Stimulated activated effector memory CD8-positive, alpha-beta T cell treated with anti-CD3 and anti-CD28 coated beads, Interleukin-12 subunit alpha, Interleukin-12 subunit beta, amount 100 ng/mL, for 72 hours (primary cell): ENCODE results near the gene VASH1.
A peak's percentile ranks its signal among the peaks of the same experiment; 100 is the strongest.

Source experiments
- ATAC-seq: fragments of 150-1000 bp; cut with Tn5 transposase; 2 replicates; pipeline ENCODE4 v1.10.0; 2021
- DNase-seq, 2 donors: peaks; one replicate each; pipeline ENCODE4 v3.0.0; 2021 to 2022; ENCODE audit warnings: low spot score in 2 of 2
- H3K27ac Mint-ChIP-seq: one replicate; pipeline ENCODE4 v1.8.0; 2022; ENCODE audit warnings: mild to moderate bottlenecking, mixed read lengths
- H3K36me3 Mint-ChIP-seq: one replicate; pipeline ENCODE4 v1.8.0; 2022; ENCODE audit warnings: mild to moderate bottlenecking, mixed read lengths
- H3K4me1 Mint-ChIP-seq: one replicate; pipeline ENCODE4 v1.8.0; 2022; ENCODE audit warnings: mixed read lengths
- H3K4me3 Mint-ChIP-seq: one replicate; pipeline ENCODE4 v1.8.0; 2022; ENCODE audit warnings: mild to moderate bottlenecking, mixed read lengths
- H3K9me3 Mint-ChIP-seq: one replicate; pipeline ENCODE4 v1.8.0; 2022; ENCODE audit warnings: mixed read lengths

VASH1 gene

DNA sequence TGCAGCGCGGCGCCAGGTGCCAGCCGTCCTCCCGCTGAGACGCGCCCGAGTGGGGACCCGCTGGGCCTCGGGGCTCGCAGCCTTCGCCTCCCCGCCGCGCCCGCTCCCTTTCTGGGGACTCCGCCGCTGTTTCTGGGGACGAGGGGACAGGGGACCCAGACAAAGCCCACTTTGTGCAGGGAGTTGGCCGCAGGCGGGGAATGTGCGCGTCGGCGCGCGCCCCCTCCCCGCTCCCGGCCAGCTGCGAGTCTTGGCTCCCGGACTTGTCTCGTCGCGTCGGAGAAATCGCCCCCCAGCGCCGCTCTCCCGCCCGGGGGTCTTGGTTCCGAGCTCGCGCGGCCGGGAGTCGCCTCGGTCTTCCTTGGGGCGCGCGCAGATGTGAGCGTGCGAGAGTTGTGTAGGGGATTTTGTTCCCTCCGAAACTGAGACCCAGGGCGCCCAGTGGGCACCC is 717 bp downstream of the VASH1 start:
- DNase-seq (no peak), ATAC-seq (no peak)
- no peaks in the 10 kb centered on the region for H3K9me3 Mint-ChIP-seq
- H3K4me1 Mint-ChIP-seq = peaks cover 19% of the 10 kb centered on the region
- no peak overlapping the region for H3K27ac Mint-ChIP-seq
- no peaks in the 10 kb centered on the region for H3K36me3 Mint-ChIP-seq
- peak overlapping the region; percentile 78 for H3K4me3 Mint-ChIP-seq

- Mint-ChIP-seq H3K4me1 (peaks cover 20% of the 10 kb centered on the region), H3K27ac (no peak overlapping the region), H3K4me3 (peak overlapping the region; percentile 78), H3K36me3 (no peaks in the 10 kb centered on the region), H3K9me3 (no peaks in the 10 kb centered on the region)
- DNase-seq (peak in 1 of 2 donors; percentile 47), ATAC-seq (no peak)
Measured at GRCh38 chr14:76762411-76763095, 1.3 kb downstream of the VASH1 start.

DNA sequence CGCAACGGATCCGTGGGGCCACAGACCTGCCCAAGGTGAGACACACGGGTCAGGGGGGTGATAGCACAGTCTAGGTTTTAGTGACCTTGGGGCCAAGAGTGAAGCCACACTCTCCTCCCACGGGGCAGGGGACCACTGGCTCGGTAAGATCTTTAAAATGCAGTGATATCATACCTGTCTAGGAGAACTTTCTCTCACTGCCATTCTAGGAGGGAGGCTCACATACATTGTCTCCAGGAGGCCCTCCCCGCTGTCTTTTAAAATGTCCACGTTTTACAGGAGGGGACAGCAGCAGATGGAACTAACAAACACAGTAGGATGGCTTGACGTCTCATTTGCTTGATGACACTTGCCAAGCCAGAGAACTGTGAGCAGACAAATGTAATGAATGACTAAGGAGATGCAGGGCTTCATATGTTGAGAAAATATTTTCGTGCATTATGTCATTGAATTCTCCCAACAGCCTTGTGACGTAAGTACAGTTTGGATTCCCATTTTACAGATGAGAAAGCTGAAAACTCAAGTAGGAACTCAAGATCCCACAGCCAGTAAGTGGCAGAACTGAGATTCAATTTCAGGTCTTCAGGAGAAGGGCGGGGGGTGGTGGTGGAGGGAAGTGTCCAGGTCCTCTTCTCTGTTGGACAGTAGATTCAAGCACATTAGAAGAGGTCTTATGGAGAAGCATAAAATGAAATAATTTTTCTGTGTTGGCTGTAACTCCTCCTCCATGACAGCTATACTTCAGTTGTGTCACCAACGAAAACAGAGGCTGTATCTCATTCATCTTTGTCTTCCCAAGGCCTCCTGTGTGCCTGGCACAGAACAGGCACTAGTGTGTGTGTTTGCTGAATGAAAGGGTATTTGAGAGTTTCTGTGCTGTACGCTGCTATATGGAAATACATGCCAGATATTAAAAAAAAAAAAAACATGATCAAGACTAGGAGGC is 2.1 kb downstream of the VASH1 start:
- peak overlapping the region; percentile 78 for H3K4me3 Mint-ChIP-seq
- H3K36me3 Mint-ChIP-seq = no peaks in the 10 kb centered on the region
- H3K4me1 Mint-ChIP-seq = peaks cover 28% of the 10 kb centered on the region
- H3K9me3 Mint-ChIP-seq = no peaks in the 10 kb centered on the region
- ATAC-seq = no peak
- H3K27ac Mint-ChIP-seq = no peak overlapping the region
- DNase-seq = peak in 1 of 2 donors; percentile 45

DNA sequence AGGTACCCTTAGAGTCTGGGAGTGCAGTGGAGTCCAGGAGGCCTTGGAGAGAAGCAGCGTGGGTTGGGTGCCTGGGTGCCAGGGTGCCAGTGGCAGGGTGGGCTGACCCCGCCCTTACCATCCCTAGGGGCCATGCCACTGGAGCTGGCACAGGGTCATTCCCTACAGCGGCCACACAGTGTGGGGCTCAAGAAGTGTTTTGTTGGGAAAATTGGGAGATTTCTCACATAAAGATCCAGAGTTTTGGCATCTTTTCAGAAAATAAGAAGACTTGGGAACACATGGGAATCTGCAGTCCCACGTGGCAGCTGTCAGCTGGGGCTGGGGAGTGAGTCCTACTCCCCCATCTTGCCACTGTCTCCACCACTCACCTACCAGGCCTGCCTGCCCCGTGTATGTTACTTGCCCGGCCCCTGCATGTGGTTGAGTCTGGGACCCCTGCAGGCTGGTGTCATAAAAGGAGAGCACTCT is 4.2 kb downstream of the VASH1 start:
- ATAC-seq (no peak), DNase-seq (no peak)
- Mint-ChIP-seq H3K4me3 (no peak overlapping the region), H3K27ac (no peak overlapping the region), H3K9me3 (no peaks in the 10 kb centered on the region), H3K36me3 (no peaks in the 10 kb centered on the region), H3K4me1 (peaks cover 38% of the 10 kb centered on the region)

GRCh38 chr14:76767681-76768656 is 6.7 kb downstream of the VASH1 start:
- H3K9me3 Mint-ChIP-seq = no peaks in the 10 kb centered on the region
- H3K27ac Mint-ChIP-seq = peak overlapping the region; percentile 89
- DNase-seq (peak in 1 of 2 donors; percentile 47), ATAC-seq (peak; percentile 99)
- peak overlapping the region; percentile 53 for H3K4me3 Mint-ChIP-seq
- H3K4me1 Mint-ChIP-seq = peaks cover 25% of the 10 kb centered on the region
- no peaks in the 10 kb centered on the region for H3K36me3 Mint-ChIP-seq

- Mint-ChIP-seq H3K36me3 (no peaks in the 10 kb centered on the region), H3K27ac (peak overlapping the region; percentile 89), H3K9me3 (no peaks in the 10 kb centered on the region), H3K4me3 (peak overlapping the region; percentile 53), H3K4me1 (peaks cover 25% of the 10 kb centered on the region)
- no peak for DNase-seq
- no peak for ATAC-seq
Measured at GRCh38 chr14:76768671-76769500, 7.6 kb downstream of the VASH1 start.

GRCh38 chr14:76769636-76770292 is 8.5 kb downstream of the VASH1 start:
- Mint-ChIP-seq H3K4me1 (peaks cover 28% of the 10 kb centered on the region), H3K36me3 (no peaks in the 10 kb centered on the region), H3K27ac (peak overlapping the region; percentile 69), H3K9me3 (no peaks in the 10 kb centered on the region), H3K4me3 (no peak overlapping the region)
- ATAC-seq (no peak), DNase-seq (no peak)

GRCh38 chr14:76770521-76771436 is 9.5 kb downstream of the VASH1 start:
- ATAC-seq (no peak), DNase-seq (no peak)
- Mint-ChIP-seq H3K36me3 (peaks cover 5% of the 10 kb centered on the region), H3K9me3 (no peaks in the 10 kb centered on the region), H3K4me1 (peaks cover 33% of the 10 kb centered on the region), H3K4me3 (no peak overlapping the region), H3K27ac (peak overlapping the region; percentile 69)

GRCh38 chr14:76771437-76771980 is 10.2 kb downstream of the VASH1 start:
- H3K9me3 Mint-ChIP-seq = no peaks in the 10 kb centered on the region
- H3K4me3 Mint-ChIP-seq = no peak overlapping the region
- peaks cover 33% of the 10 kb centered on the region for H3K4me1 Mint-ChIP-seq
- no peak for ATAC-seq
- H3K36me3 Mint-ChIP-seq = peaks cover 5% of the 10 kb centered on the region
- DNase-seq = no peak
- H3K27ac Mint-ChIP-seq = peak overlapping the region; percentile 69

GRCh38 chr14:76772300-76773187 is 11.3 kb downstream of the VASH1 start:
- H3K9me3 Mint-ChIP-seq = no peaks in the 10 kb centered on the region
- no peak overlapping the region for H3K4me3 Mint-ChIP-seq
- peaks cover 32% of the 10 kb centered on the region for H3K4me1 Mint-ChIP-seq
- H3K36me3 Mint-ChIP-seq = peaks cover 5% of the 10 kb centered on the region
- ATAC-seq (no peak), DNase-seq (no peak)
- no peak overlapping the region for H3K27ac Mint-ChIP-seq

DNA sequence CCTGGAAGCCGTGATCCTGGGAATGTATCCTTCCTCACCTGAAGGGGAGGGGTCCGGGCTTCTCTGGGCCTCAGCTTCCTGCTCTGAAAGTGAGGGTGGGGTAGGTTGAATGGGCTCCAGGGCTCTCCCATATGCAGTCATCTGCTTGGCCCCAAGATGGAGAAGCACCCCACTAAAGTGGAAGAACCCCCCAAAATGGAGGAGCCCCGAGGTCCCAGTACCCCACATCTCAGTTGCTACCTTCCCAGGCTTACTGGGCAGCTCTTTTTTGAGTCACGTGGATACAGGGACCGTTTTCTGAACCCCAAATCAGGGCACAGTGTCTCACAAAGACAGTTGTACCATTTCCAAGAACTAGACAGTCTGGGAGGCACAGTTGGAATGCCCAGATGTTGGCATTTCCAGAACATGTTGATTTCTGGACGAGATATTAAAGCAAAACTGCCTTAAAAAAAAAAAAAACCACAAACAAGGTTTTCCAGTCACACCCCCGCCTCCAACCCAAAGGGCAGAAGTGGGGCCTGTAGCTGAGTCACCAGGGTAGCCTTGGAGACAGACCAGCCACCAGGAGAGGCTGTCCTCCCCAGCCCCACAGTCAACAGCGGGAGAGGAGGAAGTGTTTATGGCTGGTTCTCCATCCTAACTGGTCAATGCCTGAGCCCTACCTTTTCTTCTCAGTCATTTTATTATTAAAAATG is 12.1 kb downstream of the VASH1 start:
- ATAC-seq = peak; percentile 62
- H3K27ac Mint-ChIP-seq = no peak overlapping the region
- H3K4me1 Mint-ChIP-seq = peaks cover 24% of the 10 kb centered on the region
- no peak for DNase-seq
- H3K9me3 Mint-ChIP-seq = no peaks in the 10 kb centered on the region
- H3K4me3 Mint-ChIP-seq = no peak overlapping the region
- peaks cover 5% of the 10 kb centered on the region for H3K36me3 Mint-ChIP-seq
